ENCODE results near the gene CDNF.
"Not testable (repeated sequence)": the region's sequence is repeated elsewhere in the genome, so short reads cannot be mapped to it uniquely, and the experiment has no call there.

CDNF gene

GRCh38 chr10:14864466-14864865 is 26.6 kb upstream of the CDNF start:
- not testable (repeated sequence) for H3K4me1 ChIP-seq (ENCODE audit: control insufficient read depth, insufficient read depth, low read length); H3K4me3 ChIP-seq (ENCODE audit: low read depth, low read length); H3K27ac ChIP-seq (ENCODE audit: low read depth, low read length); H3K9me3 ChIP-seq (ENCODE audit: control insufficient read depth, insufficient read depth, low read depth, low read length); H3K27me3 ChIP-seq (ENCODE audit: control insufficient read depth, insufficient read depth, low read length); H3K9ac ChIP-seq (ENCODE audit: low read length)
- H3K36me3 ChIP-seq (ENCODE audit: control insufficient read depth, insufficient read depth, low read length), result peaks cover 41% of the 10 kb centered on the region

- no peaks in the 10 kb centered on the region for H3K27me3 ChIP-seq (ENCODE audit: control insufficient read depth, insufficient read depth, low read length)
- H3K27ac ChIP-seq (ENCODE audit: low read depth, low read length), result no peak overlapping the region
- H3K4me3 ChIP-seq (ENCODE audit: low read depth, low read length), result no peak overlapping the region
- peaks cover 46% of the 10 kb centered on the region for H3K36me3 ChIP-seq (ENCODE audit: control insufficient read depth, insufficient read depth, low read length)
- no peaks in the 10 kb centered on the region for H3K4me1 ChIP-seq (ENCODE audit: control insufficient read depth, insufficient read depth, low read length)
- no peaks in the 10 kb centered on the region for H3K9me3 ChIP-seq (ENCODE audit: control insufficient read depth, insufficient read depth, low read depth, low read length)
- H3K9ac ChIP-seq (ENCODE audit: low read length), result no peak overlapping the region
Measured at GRCh38 chr10:14860791-14861190, 23.0 kb upstream of the CDNF start.

- Histone ChIP-seq H3K27ac (ENCODE audit: low read depth, low read length) (no peak overlapping the region), H3K27me3 (ENCODE audit: control insufficient read depth, insufficient read depth, low read length) (no peaks in the 10 kb centered on the region), H3K4me1 (ENCODE audit: control insufficient read depth, insufficient read depth, low read length) (no peaks in the 10 kb centered on the region), H3K9me3 (ENCODE audit: control insufficient read depth, insufficient read depth, low read depth, low read length) (no peaks in the 10 kb centered on the region), H3K36me3 (ENCODE audit: control insufficient read depth, insufficient read depth, low read length) (peaks cover 53% of the 10 kb centered on the region), H3K9ac (ENCODE audit: low read length) (no peak overlapping the region), H3K4me3 (ENCODE audit: low read depth, low read length) (no peak overlapping the region)
Measured at GRCh38 chr10:14859775-14860174, 21.9 kb upstream of the CDNF start.

GRCh38 chr10:14859043-14859442 is 21.2 kb upstream of the CDNF start:
- Histone ChIP-seq H3K36me3 (ENCODE audit: control insufficient read depth, insufficient read depth, low read length) (peaks cover 57% of the 10 kb centered on the region), H3K4me1 (ENCODE audit: control insufficient read depth, insufficient read depth, low read length) (no peaks in the 10 kb centered on the region), H3K9me3 (ENCODE audit: control insufficient read depth, insufficient read depth, low read depth, low read length) (no peaks in the 10 kb centered on the region), H3K27me3 (ENCODE audit: control insufficient read depth, insufficient read depth, low read length) (no peaks in the 10 kb centered on the region), H3K4me3 (ENCODE audit: low read depth, low read length) (no peak overlapping the region), H3K27ac (ENCODE audit: low read depth, low read length) (no peak overlapping the region), H3K9ac (ENCODE audit: low read length) (no peak overlapping the region)

GRCh38 chr10:14858338-14858960 is 20.6 kb upstream of the CDNF start:
- Histone ChIP-seq H3K9me3 (ENCODE audit: control insufficient read depth, insufficient read depth, low read depth, low read length) (no peaks in the 10 kb centered on the region), H3K36me3 (ENCODE audit: control insufficient read depth, insufficient read depth, low read length) (peaks cover 61% of the 10 kb centered on the region), H3K27ac (ENCODE audit: low read depth, low read length) (no peak overlapping the region), H3K4me1 (ENCODE audit: control insufficient read depth, insufficient read depth, low read length) (no peaks in the 10 kb centered on the region), H3K9ac (ENCODE audit: low read length) (no peak overlapping the region), H3K4me3 (ENCODE audit: low read depth, low read length) (no peak overlapping the region), H3K27me3 (ENCODE audit: control insufficient read depth, insufficient read depth, low read length) (no peaks in the 10 kb centered on the region)

- Histone ChIP-seq H3K4me3 (ENCODE audit: low read depth, low read length) (no peak overlapping the region), H3K4me1 (ENCODE audit: control insufficient read depth, insufficient read depth, low read length) (no peaks in the 10 kb centered on the region), H3K9ac (ENCODE audit: low read length) (no peak overlapping the region), H3K36me3 (ENCODE audit: control insufficient read depth, insufficient read depth, low read length) (peaks cover 75% of the 10 kb centered on the region), H3K27ac (ENCODE audit: low read depth, low read length) (no peak overlapping the region), H3K27me3 (ENCODE audit: control insufficient read depth, insufficient read depth, low read length) (no peaks in the 10 kb centered on the region), H3K9me3 (ENCODE audit: control insufficient read depth, insufficient read depth, low read depth, low read length) (no peaks in the 10 kb centered on the region)
Measured at GRCh38 chr10:14855453-14855852, 17.6 kb upstream of the CDNF start.

- Histone ChIP-seq H3K36me3 (ENCODE audit: control insufficient read depth, insufficient read depth, low read length) (peaks cover 55% of the 10 kb centered on the region), H3K27ac (ENCODE audit: low read depth, low read length) (no peak overlapping the region), H3K4me3 (ENCODE audit: low read depth, low read length) (no peak overlapping the region), H3K27me3 (ENCODE audit: control insufficient read depth, insufficient read depth, low read length) (no peaks in the 10 kb centered on the region), H3K9me3 (ENCODE audit: control insufficient read depth, insufficient read depth, low read depth, low read length) (no peaks in the 10 kb centered on the region), H3K4me1 (ENCODE audit: control insufficient read depth, insufficient read depth, low read length) (no peaks in the 10 kb centered on the region), H3K9ac (ENCODE audit: low read length) (no peak overlapping the region)
Measured at GRCh38 chr10:14852236-14852635, 14.4 kb upstream of the CDNF start.

- no peak overlapping the region for H3K27ac ChIP-seq (ENCODE audit: low read depth, low read length)
- H3K36me3 ChIP-seq (ENCODE audit: control insufficient read depth, insufficient read depth, low read length), result peaks cover 57% of the 10 kb centered on the region
- H3K4me3 ChIP-seq (ENCODE audit: low read depth, low read length), result no peak overlapping the region
- H3K9me3 ChIP-seq (ENCODE audit: control insufficient read depth, insufficient read depth, low read depth, low read length), result no peaks in the 10 kb centered on the region
- H3K27me3 ChIP-seq (ENCODE audit: control insufficient read depth, insufficient read depth, low read length), result no peaks in the 10 kb centered on the region
- no peak overlapping the region for H3K9ac ChIP-seq (ENCODE audit: low read length)
- H3K4me1 ChIP-seq (ENCODE audit: control insufficient read depth, insufficient read depth, low read length), result no peaks in the 10 kb centered on the region
Measured at GRCh38 chr10:14844948-14845347, 7.1 kb upstream of the CDNF start.

GRCh38 chr10:14843327-14843988 is 5.6 kb upstream of the CDNF start:
- peaks cover 51% of the 10 kb centered on the region for H3K36me3 ChIP-seq (ENCODE audit: control insufficient read depth, insufficient read depth, low read length)

GRCh38 chr10:14840178-14840577 is 2.3 kb upstream of the CDNF start:
- Histone ChIP-seq H3K27me3 (ENCODE audit: control insufficient read depth, insufficient read depth, low read length) (no peaks in the 10 kb centered on the region), H3K36me3 (ENCODE audit: control insufficient read depth, insufficient read depth, low read length) (peaks cover 50% of the 10 kb centered on the region), H3K9ac (ENCODE audit: low read length) (no peak overlapping the region), H3K4me3 (ENCODE audit: low read depth, low read length) (no peak overlapping the region), H3K9me3 (ENCODE audit: control insufficient read depth, insufficient read depth, low read depth, low read length) (no peaks in the 10 kb centered on the region), H3K27ac (ENCODE audit: low read depth, low read length) (no peak overlapping the region), H3K4me1 (ENCODE audit: control insufficient read depth, insufficient read depth, low read length) (peaks cover 5% of the 10 kb centered on the region)

More at GRCh38 chr10:14843327-14843988, 5.6 kb upstream of the CDNF start:
- no peak overlapping the region for H3K9ac ChIP-seq (ENCODE audit: low read length)
- H3K4me1 ChIP-seq (ENCODE audit: control insufficient read depth, insufficient read depth, low read length), result no peaks in the 10 kb centered on the region; the same call in 1 of the 2 replicates
- H3K4me3 ChIP-seq (ENCODE audit: low read depth, low read length), result no peak overlapping the region
- no peaks in the 10 kb centered on the region for H3K9me3 ChIP-seq (ENCODE audit: control insufficient read depth, insufficient read depth, low read depth, low read length)
- no peak overlapping the region for H3K27ac ChIP-seq (ENCODE audit: low read depth, low read length)
- H3K27me3 ChIP-seq (ENCODE audit: control insufficient read depth, insufficient read depth, low read length), result no peaks in the 10 kb centered on the region

- Histone ChIP-seq H3K27me3 (ENCODE audit: control insufficient read depth, insufficient read depth, low read length) (no peaks in the 10 kb centered on the region), H3K9me3 (ENCODE audit: control insufficient read depth, insufficient read depth, low read depth, low read length) (no peaks in the 10 kb centered on the region), H3K9ac (ENCODE audit: low read length) (peak overlapping the region; percentile 94), H3K27ac (ENCODE audit: low read depth, low read length) (peak overlapping the region; percentile 37; the same call in 1 of the 2 replicates), H3K4me1 (ENCODE audit: control insufficient read depth, insufficient read depth, low read length) (peaks cover 11% of the 10 kb centered on the region), H3K36me3 (ENCODE audit: control insufficient read depth, insufficient read depth, low read length) (peaks cover 43% of the 10 kb centered on the region), H3K4me3 (ENCODE audit: low read depth, low read length) (peak overlapping the region; percentile 88)
Measured at GRCh38 chr10:14839305-14839695, 1.5 kb upstream of the CDNF start.

Measured in HUES6 (cell line).